NCI-H2227 (cell line): ENCODE data around the gene SOD3.

Source experiments
- DNase-seq: peaks from one replicate; lab custom pipeline; 2025; ENCODE audit not compliant: unreplicated experiment; lab: John Stamatoyannopoulos, UW

The SOD3 gene

GRCh38 chr4:24840362-24840761, 45.0 kb downstream of the SOD3 start:
- DNase-seq: no peak

GRCh38 chr4:24840826-24841543, 45.6 kb downstream of the SOD3 start:
- DNase-seq: no peak

GRCh38 chr4:24842356-24842755, 47.0 kb downstream of the SOD3 start:
- no peak for DNase-seq

GRCh38 chr4:24843096-24843495, 47.7 kb downstream of the SOD3 start:
- DNase-seq: no peak

- no peak for DNase-seq
These were observed 49.8 kb downstream of the SOD3 start for GRCh38 chr4:24845132-24845531.

- DNase-seq: no peak
These were observed 50.5 kb downstream of the SOD3 start for GRCh38 chr4:24845902-24846301.

GRCh38 chr4:24846716-24847115, 51.3 kb downstream of the SOD3 start:
- DNase-seq: no peak

GRCh38 chr4:24849351-24849750, 54.0 kb downstream of the SOD3 start:
- no peak for DNase-seq

GRCh38 chr4:24849756-24850155, 54.4 kb downstream of the SOD3 start:
- DNase-seq: no peak
